Endothelial cell (in vitro differentiated cells): ENCODE measurements around the gene C1orf21. TPM values are rescaled to one million over a fixed set of nuclear protein-coding genes. Genes with fewer than 3 reads are reported as not detected.

Source experiments
- DNase-seq: peaks from one replicate; pipeline ENCODE4 v3.0.0; 2021; ENCODE audit warnings: low spot score
- H3K27ac Mint-ChIP-seq: one replicate; pipeline ENCODE4 v1.8.0; 2021; ENCODE audit warnings: mixed read lengths, inconsistent platforms; ENCODE audit not compliant: unreplicated experiment
- H3K27me3 Mint-ChIP-seq: one replicate; pipeline ENCODE4 v1.8.0; 2021; ENCODE audit warnings: mild to moderate bottlenecking, moderate library complexity, mixed read lengths, inconsistent platforms; ENCODE audit not compliant: unreplicated experiment
- H3K36me3 Mint-ChIP-seq: one replicate; pipeline ENCODE4 v1.8.0; 2021; ENCODE audit warnings: mild to moderate bottlenecking, low read depth, mixed read lengths, inconsistent platforms; ENCODE audit not compliant: unreplicated experiment
- H3K4me1 Mint-ChIP-seq: one replicate; pipeline ENCODE4 v1.8.0; 2021; ENCODE audit warnings: mild to moderate bottlenecking, mixed read lengths, inconsistent platforms; ENCODE audit not compliant: unreplicated experiment
- H3K4me3 Mint-ChIP-seq: one replicate; pipeline ENCODE4 v1.8.0; 2021; ENCODE audit warnings: mild to moderate bottlenecking, mixed read lengths, inconsistent platforms; ENCODE audit not compliant: unreplicated experiment
- H3K9me3 Mint-ChIP-seq: one replicate; pipeline ENCODE4 v1.8.0; 2021; ENCODE audit warnings: mixed read lengths, inconsistent platforms; ENCODE audit not compliant: unreplicated experiment
- CTCF ChIP-seq: fragments of 200-600 bp; sonication (generic); IDR thresholded peaks from one replicate; pipeline ENCODE4 v1.5.0; 2021; ENCODE audit warnings: antibody characterized with exemption; ENCODE audit not compliant: unreplicated experiment
- total RNA-seq: library from RNA; stranded (reverse); fragmentation: NEBNext Ultra II Directional; extraction: Animal tissue kit (Norgen Biotek cat#: 25700); gene quantifications from one replicate; pipeline ENCODE4 v1.2.1, GENCODE V29; 2021; ENCODE audit not compliant: unreplicated experiment

Gene C1orf21
- total RNA-seq, 1 donor from 2014 or later, result 7.5 TPM

GRCh38 chr1:184535191-184535970 lies 148.6 kb downstream of the C1orf21 start:
- H3K4me3 Mint-ChIP-seq, result no peak overlapping the region
- no peaks in the 10 kb centered on the region for H3K36me3 Mint-ChIP-seq
- H3K9me3 Mint-ChIP-seq, result no peaks in the 10 kb centered on the region
- H3K4me1 Mint-ChIP-seq, result peaks cover 3% of the 10 kb centered on the region
- no peak for TF ChIP-seq CTCF
- no peak for DNase-seq
- peaks cover 2% of the 10 kb centered on the region for H3K27me3 Mint-ChIP-seq
- H3K27ac Mint-ChIP-seq, result no peak overlapping the region

- Mint-ChIP-seq H3K9me3 (no peaks in the 10 kb centered on the region), H3K36me3 (no peaks in the 10 kb centered on the region), H3K4me3 (no peak overlapping the region), H3K27ac (no peak overlapping the region), H3K4me1 (peaks cover 3% of the 10 kb centered on the region), H3K27me3 (peaks cover 2% of the 10 kb centered on the region)
- no peak for TF ChIP-seq CTCF
- DNase-seq, result no peak
These were observed 149.6 kb downstream of the C1orf21 start for GRCh38 chr1:184536246-184536985.

GRCh38 chr1:184539580-184539979 lies 152.8 kb downstream of the C1orf21 start:
- no peak for TF ChIP-seq CTCF
- no peak overlapping the region for H3K27ac Mint-ChIP-seq
- no peak for DNase-seq
- no peaks in the 10 kb centered on the region for H3K9me3 Mint-ChIP-seq
- H3K4me3 Mint-ChIP-seq, result no peak overlapping the region
- H3K27me3 Mint-ChIP-seq, result peaks cover 2% of the 10 kb centered on the region
- no peaks in the 10 kb centered on the region for H3K36me3 Mint-ChIP-seq
- H3K4me1 Mint-ChIP-seq, result no peaks in the 10 kb centered on the region

GRCh38 chr1:184541537-184542152 lies 154.8 kb downstream of the C1orf21 start:
- Mint-ChIP-seq H3K4me3 (no peak overlapping the region), H3K4me1 (peaks cover under 1% of the 10 kb centered on the region), H3K9me3 (no peaks in the 10 kb centered on the region), H3K27ac (no peak overlapping the region), H3K36me3 (no peaks in the 10 kb centered on the region), H3K27me3 (no peaks in the 10 kb centered on the region)
- no peak for DNase-seq
- no peak for TF ChIP-seq CTCF

GRCh38 chr1:184542291-184542690 lies 155.5 kb downstream of the C1orf21 start:
- no peaks in the 10 kb centered on the region for H3K9me3 Mint-ChIP-seq
- H3K4me3 Mint-ChIP-seq, result no peak overlapping the region
- H3K27ac Mint-ChIP-seq, result no peak overlapping the region
- H3K36me3 Mint-ChIP-seq, result no peaks in the 10 kb centered on the region
- TF ChIP-seq CTCF, result no peak
- peaks cover 7% of the 10 kb centered on the region for H3K4me1 Mint-ChIP-seq
- no peak for DNase-seq
- H3K27me3 Mint-ChIP-seq, result no peaks in the 10 kb centered on the region
